DMS53 treated with DMSO at 0.1 percent for 48 hours (cell line): ENCODE results near the gene SPRED1.
"Not testable (repeated sequence)": the region's sequence is repeated elsewhere in the genome, so short reads cannot be mapped to it uniquely, and the experiment has no call there.

ENCODE experiments used
- DNase-seq: peaks from one replicate; lab custom pipeline; 2025; ENCODE audit not compliant: unreplicated experiment; lab: John Stamatoyannopoulos, UW

The SPRED1 gene

DNA sequence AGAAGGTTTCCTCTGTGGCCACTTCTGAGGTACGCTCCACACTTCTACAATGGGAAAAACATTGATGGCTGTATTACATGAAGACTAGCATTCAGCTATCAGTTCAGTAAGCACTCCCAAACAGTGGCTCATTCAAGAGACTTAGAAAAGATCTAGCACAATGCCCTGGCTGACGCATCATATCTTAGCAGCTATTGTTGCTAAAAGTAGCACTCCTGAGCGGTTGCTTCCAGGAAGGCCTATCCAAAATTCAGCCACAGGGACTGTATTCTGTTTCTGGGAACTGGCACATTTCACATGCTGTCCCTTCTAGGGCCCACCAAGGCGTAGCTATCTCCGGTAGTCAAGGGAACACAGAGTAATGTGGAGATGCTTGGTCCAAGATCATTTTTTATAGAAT lies 21.2 kb upstream of the SPRED1 start:
- no peak for DNase-seq

DNA sequence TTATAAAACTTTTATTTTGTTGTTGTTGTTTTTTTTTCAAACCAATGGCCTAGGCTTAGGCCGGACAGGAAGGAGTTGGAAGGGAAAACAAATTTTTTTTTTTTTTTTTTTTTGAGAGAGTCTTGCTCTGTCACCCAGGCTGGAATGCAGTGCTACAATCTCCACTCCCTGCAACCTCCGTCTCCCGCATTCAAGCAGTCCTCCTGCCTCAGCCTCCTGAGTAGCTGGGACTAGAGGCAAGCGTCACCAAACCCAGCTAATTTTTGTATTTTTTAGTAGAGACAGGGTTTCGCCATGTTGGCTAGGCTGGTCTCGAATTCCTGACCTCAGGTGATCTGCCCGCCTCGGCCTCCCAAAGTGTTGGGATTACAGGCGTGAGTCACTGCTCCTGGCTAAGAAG lies 15.6 kb upstream of the SPRED1 start:
- not testable (repeated sequence) for DNase-seq

DNA sequence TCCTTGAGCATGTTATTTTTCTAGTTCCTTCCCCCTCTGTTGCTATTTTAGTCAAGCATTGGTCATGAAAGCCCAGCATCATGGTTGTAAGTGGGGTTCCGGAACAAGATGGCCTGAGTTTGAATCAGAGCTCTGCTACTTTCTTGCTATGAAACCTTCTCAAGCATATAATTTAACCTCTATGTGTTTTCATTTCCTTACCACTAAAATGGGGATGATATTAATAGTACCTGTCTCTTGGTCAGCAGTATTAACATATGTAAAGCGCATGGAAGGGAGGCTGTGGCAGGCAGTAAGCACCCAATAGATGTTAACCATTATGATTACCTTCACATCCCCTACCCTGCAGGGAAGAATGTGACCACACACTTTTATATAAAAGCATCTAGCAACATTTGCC lies 14.3 kb upstream of the SPRED1 start:
- DNase-seq: no peak

DNA sequence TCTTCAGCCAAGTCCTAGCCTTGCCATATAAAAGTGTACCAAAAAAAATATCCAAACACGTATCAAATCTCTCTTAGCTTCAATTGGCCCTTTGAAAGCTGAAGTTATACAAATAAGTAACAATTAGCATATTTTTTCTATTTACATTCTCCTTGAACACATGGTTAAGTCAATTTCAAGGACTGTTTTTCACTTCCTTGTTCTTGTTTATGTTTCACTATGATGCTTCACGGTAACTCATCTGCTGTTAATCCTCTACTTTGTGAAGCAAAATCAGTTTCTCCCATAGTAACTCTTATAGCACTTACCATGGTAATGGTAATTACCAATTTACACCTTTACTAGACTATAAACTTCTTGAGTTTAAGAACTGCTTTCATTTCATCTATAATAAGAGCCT lies 10.6 kb upstream of the SPRED1 start:
- DNase-seq: peak; percentile 58

DNA sequence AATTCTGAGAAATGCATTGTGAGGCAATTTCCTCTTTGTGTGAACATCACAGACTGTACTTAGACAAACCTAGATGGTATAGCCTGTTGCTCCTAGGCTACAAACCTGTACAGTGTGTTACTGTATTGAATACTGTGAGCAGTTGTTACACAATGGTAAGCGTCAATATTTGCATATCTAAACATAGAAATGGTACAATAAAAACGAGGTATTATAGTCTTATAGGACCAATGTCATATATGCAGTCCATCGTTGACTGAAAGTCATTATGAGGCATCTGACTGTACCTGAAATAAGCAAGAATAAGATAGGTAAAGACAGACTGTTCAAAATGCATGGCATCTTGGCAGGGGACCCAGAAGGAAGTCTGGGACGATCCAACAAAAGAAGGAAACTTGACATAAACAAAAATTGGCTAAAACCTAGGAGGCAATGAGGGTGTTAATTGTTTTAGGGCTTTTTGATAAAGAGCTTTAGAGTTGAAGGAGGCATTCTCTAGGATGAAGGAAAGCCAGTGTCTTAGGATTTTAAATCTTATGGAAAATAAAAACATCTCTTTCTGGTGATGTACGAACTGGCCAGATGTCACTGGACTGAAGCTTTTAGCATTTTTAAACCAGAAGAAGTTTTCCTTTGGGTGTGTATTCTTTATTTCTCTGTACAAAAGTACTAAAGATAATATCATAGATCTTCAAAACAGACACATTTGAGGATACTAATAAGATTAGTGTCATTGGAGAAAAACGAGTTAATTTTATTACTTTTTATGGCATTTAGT lies 9.2 kb upstream of the SPRED1 start:
- DNase-seq: no peak

DNA sequence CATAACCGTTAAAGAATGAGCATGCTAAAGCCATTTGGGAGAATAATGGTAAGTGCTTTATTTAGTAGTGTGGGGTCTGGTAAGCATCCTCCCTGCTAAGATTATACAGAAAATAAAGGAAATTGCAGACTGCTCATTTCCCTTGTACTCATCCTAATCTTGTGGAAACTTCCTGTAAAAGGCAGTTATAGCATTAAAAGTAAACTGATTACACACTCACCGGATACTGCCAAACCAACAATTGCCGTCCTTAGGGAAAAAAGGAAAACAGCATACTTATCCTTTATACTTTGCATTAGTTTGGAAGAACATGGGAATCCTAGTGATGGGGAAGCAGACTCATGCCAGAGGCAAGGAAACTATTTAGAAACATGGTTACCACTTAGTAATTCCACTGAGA lies 5.3 kb upstream of the SPRED1 start:
- DNase-seq: no peak

DNA sequence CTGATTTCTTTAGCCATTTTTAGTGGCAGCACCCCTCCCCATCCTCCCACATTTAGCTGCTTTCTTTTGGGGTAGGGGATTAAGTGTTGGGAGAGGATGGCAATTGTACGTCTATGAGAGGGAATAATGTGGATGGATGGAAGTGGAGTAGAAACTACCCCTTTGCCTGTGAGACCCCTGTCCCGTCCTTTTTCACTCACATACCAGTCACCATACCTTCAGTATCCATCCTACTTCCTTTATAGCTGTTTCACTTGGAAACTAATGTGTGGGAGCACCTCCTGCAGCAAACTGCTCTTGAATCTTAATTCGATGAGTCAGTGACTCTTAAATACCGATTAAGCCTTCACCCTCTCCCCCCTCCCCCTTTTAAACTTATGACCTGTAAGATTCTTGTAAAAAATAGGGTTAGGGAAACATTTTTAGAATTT lies 730 bp downstream of the SPRED1 start:
- peak; percentile 10 for DNase-seq

DNA sequence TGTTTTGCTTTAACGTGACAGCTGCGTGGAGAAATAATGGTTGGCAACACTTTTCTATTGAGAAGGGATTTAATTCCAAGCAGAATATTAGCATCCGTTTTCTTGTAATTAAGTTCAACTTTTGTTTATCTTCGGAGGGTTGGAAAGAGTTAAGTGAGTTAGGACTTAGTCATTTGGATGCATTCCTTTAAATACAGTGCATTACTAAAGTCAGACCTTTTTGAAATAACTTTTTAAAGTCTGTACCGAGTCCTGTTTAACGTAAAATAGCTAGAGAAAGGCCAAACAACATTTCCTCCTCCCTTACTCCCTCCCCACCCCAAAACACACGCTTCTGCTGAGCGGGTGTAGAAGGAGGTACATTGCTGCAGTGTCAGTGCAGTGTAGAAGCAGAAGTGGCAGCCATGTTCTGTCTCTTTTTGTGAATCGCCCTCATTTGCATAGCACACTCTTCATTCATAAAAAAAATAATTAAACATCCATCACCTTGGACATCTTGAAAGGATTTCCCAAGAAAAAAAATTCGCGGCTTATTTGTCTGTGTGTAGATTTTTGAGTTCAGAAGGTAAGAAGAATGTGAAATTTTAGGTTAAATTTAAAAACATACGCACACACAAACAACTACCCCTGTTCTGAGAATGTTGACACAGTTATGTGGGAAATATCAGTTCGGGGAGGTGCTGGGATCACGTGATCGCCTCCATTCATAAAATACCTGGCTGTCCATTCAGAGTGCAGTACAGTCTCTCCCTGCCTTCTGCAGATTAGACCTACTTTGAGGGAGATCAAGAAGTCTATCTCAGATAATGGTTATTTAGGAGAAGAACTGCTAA lies 1.6 kb downstream of the SPRED1 start:
- DNase-seq: peak; percentile 50

DNA sequence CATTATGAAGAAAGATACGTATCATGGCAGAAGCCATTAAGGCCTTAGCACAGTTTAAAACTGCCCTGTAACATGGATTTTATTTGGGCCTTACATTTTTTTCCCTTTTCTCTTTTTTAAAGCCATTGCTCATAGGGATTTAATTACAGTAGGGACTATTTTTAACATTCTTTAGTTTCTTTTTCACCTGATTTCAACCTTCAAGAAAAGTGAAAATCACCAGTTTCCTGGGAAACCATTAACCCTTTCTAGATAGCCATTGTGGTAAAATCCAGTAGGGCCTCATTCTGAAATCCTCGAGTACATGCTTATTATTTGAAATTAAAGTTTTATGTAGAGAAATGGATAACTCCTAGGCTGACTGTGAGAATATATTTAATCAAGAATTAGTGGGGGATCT lies 3.1 kb downstream of the SPRED1 start:
- DNase-seq: no peak

DNA sequence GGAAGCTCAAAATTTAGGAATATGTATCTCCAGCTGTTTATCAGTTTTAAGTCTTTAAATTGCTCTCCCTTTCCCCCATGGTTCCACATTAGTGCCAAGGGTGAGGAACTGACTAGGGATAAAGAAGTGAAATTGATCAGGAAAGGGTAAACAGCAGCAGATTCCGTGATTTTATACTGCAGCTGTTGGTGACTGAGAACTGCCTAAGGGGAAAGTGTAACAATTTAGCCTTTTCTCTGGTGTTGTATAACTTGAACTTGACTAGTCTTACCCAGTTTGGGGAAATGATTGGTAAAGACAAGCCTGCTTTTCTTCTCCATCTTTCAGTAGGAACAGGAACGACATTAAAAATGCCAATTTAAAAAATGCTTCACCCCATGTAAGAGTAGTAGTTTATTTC lies 5.0 kb downstream of the SPRED1 start:
- DNase-seq: no peak

DNA sequence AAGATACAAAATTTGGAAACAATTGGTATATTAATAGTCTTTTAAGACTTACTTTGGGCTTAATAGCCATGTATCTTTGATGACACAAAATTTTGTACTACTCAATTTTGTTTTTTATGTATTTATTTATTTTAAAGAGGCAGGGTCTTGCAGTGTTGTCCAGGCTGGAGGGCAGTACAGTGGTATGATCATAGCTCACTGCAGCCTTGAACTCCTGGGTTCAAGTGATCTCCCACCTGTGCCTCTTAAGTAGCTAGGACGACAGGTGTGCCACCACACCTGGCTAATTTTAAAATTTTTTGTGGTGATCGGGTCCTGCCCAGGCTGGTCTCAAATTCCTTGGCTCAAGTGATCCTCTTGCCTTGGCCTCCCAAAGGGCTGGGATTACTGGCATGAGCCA lies 6.5 kb downstream of the SPRED1 start:
- DNase-seq: no peak

DNA sequence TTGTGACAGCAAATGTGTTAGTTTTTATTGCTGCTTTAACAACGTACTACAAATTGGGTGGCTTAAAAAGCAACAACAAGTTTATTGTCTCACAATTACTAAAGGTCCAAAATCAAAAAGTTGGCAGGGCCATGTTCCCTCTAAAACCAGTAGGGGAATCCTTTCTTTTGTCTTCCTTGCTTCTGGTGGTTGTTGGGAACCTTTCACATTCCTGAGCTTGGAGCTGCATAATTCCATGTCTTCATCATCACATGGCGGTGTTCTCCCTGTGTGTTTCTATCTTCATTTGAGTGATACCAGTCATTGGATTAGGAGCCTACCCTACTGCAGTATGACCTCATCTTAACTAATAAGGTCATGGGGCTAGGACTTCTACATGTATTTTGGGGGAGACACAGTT lies 7.4 kb downstream of the SPRED1 start:
- DNase-seq: no peak

DNA sequence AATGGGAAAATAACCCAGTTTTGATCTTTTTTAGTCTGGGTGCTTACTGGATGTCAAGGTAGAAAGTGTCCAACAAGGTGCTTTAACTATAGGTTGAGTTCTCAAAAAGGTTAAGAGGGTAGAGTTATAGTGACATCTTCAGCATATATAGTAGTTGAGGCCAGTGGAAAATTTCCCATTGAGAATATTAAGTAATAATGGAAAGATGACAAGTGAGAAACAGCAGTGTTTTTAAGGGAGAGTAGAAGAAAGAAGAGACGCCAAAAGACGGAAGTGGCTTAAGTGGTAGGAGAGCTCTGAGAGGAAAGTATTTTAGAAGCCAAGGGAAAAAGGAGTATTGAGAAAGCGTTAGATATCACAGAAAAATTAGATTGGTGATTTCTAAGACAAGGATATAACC lies 10.6 kb downstream of the SPRED1 start:
- no peak for DNase-seq

DNA sequence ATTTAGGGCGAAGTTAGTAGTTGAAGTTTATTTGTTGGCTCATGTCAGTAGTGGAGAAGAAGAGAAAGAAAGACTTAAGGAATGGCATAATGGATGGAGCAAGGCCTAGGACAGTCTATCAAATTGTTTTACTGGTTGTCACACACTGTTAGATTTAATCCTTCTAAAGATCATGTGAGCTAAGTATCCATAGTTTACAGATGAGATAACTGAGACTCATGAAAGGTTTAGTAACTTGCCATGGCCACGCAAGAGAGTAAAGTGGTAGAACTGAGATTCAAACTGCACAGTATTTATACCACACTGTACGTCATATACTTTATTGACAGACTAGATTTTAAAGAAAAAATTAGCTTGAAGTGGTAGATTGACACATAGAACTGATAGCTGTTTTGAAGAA lies 11.4 kb downstream of the SPRED1 start:
- no peak for DNase-seq

DNA sequence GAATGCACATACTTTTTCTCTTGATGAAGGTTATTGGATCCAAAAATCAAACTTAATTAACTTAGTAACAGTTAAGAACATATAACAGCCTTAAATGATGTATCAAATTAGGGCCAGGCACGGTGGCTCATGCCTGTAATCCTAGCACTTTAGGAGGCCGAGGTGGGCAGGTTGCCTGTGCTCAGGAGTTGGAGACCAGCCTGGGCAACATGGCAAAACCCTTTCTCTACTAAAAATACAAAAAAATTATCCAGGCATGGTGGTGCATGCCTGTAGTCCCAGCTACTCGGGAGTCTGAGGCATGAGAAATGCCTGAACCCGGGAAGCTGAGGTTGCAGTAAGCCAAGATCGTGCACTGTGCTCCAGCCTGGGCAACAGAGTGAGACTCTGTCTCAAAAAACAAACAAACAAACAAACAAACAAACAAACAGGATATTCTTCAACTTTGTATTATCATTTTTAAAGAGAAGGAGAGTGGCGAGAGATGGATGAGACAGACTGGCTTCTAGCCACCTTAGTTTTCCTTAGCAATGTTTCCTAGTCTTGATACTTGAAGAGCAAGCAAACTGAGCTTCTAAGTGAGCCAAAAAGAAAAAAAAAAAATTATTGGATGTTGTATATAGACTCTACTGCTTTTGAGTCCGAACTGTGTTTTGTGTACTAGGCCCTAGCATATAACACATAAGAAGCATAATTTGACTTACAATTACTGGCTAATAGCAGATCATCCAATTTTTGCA lies 13.8 kb downstream of the SPRED1 start:
- DNase-seq: no peak

DNA sequence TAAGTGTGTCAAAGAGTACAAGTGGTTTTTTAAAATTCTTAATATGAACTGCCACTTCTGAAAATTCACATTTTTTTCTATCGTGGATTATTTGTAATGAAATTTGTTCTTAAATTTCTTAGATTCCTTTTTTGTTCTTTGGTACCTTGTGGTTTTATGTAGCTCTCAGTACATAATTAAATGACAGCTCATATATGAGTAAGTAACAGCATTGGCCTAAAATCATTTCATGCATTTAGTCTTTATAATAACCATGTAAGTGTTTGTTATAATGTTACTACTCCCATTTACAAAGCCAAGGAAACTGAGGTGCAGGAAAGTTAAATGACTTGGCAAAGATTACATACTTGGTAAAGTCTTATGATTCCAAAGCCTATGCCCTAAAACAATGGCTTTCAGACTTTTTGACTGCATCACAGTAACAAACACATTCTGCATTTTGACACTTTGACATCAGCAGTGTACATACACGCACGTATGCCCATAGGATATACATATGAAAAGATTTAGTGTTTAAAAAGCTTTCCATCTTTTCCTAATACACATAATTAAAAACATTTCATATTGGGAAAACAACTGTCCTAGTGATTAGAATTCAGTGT lies 14.9 kb downstream of the SPRED1 start:
- no peak for DNase-seq

DNA sequence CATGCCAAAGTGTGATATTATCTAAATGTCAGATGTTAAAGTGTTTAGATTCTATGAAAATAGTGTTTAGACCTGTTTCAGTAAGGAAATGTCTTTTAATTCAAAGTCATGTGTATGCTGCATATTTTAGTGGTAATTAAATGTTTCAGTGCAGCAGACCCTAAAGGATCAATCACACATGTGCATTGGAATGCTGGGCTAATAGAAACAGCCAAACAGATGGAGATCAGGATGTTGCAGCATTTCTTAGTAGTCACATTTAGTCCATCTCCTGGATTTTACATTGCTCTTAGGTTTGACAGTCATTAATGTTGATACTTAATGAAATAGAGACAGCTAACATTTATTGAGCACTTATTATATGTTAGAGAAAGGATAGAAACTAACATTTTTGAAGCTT lies 18.5 kb downstream of the SPRED1 start:
- no peak for DNase-seq

DNA sequence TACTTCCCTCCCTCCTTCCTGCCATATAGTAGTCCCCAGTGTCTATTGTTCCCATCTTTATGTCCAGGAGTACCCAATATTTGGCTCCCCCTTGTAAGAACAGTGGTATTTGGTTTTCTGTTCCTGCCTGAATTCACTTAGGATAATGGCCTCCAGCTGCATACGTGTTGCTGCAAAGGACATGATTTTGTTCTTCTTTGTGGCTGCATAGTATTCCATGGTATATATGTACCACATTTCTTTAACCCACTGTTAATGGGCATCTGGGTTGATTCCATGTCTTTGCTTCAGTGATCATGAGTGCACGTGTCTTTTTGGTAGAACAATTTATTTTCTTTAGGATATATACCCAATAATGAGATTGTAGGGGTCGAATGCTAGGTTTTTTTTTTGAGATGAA lies 19.3 kb downstream of the SPRED1 start:
- DNase-seq: no peak

DNA sequence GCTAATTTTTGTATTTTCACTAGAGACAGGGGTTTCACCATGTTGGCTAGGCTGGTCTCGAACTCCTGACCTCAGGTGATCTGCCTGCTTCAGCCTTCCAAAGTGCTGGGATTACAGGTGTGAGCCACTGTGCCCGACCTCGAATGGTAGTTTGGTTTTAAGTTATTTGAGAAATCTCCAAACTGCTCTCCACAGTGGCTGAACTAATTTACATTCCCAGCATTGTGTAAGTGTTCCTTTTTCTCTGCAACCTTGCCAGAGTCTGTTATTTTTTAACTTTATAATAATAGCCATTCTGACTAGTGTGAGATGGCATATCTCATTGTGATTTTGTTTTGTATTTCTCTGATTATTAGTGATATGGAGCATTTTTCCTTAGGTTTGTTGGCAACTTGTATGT lies 19.8 kb downstream of the SPRED1 start:
- DNase-seq: not testable (repeated sequence)

DNA sequence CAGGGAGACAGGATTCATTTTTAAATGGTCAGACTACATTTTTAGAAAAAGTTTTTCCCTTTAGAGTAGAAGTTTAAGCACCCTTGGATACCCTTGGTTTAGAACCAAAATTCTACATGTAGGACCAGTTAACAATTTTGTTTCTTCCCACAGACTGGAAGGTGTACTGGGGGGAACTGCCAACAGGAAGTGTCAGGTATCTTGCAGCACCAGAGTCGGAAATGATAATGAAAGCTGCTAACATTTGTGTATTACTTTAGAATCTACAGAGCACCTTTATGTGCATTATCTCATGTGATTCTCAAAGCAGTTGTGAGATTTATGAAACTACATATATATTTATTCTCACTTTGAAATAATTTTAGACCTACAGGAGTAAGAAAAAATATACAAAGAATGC lies 21.5 kb downstream of the SPRED1 start:
- DNase-seq: no peak

DNA sequence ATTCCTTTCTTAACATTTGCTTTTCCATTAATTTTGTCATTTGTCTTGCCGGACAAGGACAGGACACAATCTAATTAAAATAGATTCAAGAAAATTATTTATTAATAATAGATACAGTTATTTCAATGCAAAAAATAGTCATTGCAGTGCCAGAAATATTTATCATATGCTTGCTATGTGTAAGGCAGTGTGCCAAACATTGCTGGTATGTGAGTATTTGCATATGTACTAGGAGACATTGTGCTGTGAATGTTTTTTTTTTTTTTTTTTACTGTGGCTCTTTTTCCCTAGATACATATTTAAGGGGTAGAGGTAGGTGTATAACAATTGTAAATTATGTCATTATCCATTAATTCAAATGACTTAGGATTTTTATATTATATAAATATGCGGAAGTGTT lies 23.3 kb downstream of the SPRED1 start:
- no peak for DNase-seq
